H1 (cell line): Measurements from ENCODE around the gene PDE6B. TPM values are rescaled to one million over a fixed set of nuclear protein-coding genes. Genes with fewer than 3 reads are reported as not detected.

ENCODE experiments used
- ASH2L ChIP-seq: fragments of 200-600, 300-600 bp; sonication (generic); IDR thresholded peaks from one replicate; pipeline ENCODE4 v1.7.1; 2017; ENCODE audit warnings: low read length
- BACH1 ChIP-seq: IDR thresholded peaks from 2 replicates; pipeline ENCODE4 v1.6.1; 2012; ENCODE audit warnings: low read length, improper control_type of control experiment
- NRF1 ChIP-seq: IDR thresholded peaks from 2 replicates; pipeline ENCODE4 v1.6.1; 2011; ENCODE audit warnings: mild to moderate bottlenecking, low read depth, low read length, improper control_type of control experiment
- POLR2A ChIP-seq, 2 experiments: IDR thresholded peaks; 1 replicate in 1 of 2; 2 replicates in 1 of 2; pipeline ENCODE4 v1.6.1; 2011; ENCODE audit warnings: low read depth in 2 of 2, low read length in 2 of 2, mild to moderate bottlenecking in 2 of 2; ENCODE audit errors: control extremely low read depth in 1 of 2
- RNF2 ChIP-seq: fragments of 200-900, 300-1000 bp; sonication (generic); IDR thresholded peaks from 2 replicates; pipeline ENCODE4 v1.7.1; 2016; ENCODE audit warnings: borderline replicate concordance, low read depth, mild to moderate bottlenecking, antibody characterized with exemption, low read length; ENCODE audit not compliant: poor library complexity, severe bottlenecking; ENCODE audit errors: missing control alignments
- polyA plus RNA-seq, 7 experiments: library from polyadenylated mRNA; depleted of rRNA in 3 of 7; stranded (reverse) in 5 of 7; unstranded in 2 of 7; fragments of >200 nt in 5 of 7; fragments of 200-250 nt in 2 of 7; gene quantifications; 1 replicate in 5 of 7; 2 replicates in 1 of 7; 4 replicates in 1 of 7; pipeline versions ENCODE4 v1.2.1 to v1.2.3, GENCODE V29; 2011 to 2013; ENCODE audit warnings: missing spikeins in 2 of 7, mixed read lengths in 2 of 7
- total RNA-seq: library from RNA; stranded (reverse); fragmentation: NEBNext Ultra II Directional; extraction: Animal tissue kit (Norgen Biotek cat#: 25700); gene quantifications from 2 replicates; pipeline ENCODE4 v1.2.1, GENCODE V29; 2021

PDE6B gene
- total and polyA plus RNA-seq, 2 of the 8 experiments (the other 6 are each of a cell fraction or from before 2014, with no cell fraction given): 4.1 to 8.4 TPM

DNA sequence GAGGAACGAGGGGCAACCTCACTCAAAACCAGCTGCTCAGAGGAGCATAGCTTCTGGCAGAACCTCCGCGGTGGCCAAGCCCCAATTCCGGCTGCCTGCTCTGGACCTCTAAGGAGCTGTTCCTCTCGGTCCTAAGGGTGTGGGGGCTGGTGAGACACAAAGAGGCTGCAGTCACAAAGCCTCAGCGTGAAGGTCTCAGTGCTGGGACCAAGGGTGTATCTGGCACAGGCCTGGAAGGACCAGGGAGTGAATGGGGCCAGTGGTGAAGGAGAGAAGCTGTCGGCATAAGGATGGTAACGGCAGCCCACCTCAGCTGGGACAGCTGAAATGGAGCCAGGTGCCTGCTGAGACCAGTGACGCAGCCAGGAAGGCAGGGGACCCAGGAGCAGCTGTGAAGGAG, 5.3 kb downstream of the PDE6B start (continued):
- TF ChIP-seq POLR2A (IDR thresholded peaks at IDR 0.05; ENCODE audit: control extremely low read depth in 1 of 2, low read depth in 2 of 2, low read length in 2 of 2): no peak
- no peak for TF ChIP-seq NRF1
- TF ChIP-seq RNF2: no peak
- no peak for TF ChIP-seq BACH1
- TF ChIP-seq ASH2L: no peak
- TF ChIP-seq, all 59 proteins: peak for 0
